CD14-positive monocyte (primary cell): ENCODE data around the gene SNAP47. TPM values are rescaled to one million over a fixed set of nuclear protein-coding genes. Genes with fewer than 3 reads are reported as not detected.

Experiments
- DNase-seq, 3 donors: peaks; one replicate each; pipeline ENCODE4 v3.0.0-alpha.2; 2011 to 2022
- H2AFZ ChIP-seq: 2 replicates; pipeline ENCODE4 v1.6.0; 2012; ENCODE audit warnings: mild to moderate bottlenecking, low read depth, low read length, inconsistent platforms; ENCODE audit not compliant: insufficient read depth, poor library complexity, severe bottlenecking
- H3K27ac ChIP-seq, 2 donors: 1 replicate in 1 of 2; 2 replicates in 1 of 2; pipeline ENCODE4 v1.5.1; 2012 to 2013; ENCODE audit warnings: low read length in 2 of 2, control low read depth in 1 of 2, inconsistent platforms in 1 of 2, low read depth in 1 of 2, mild to moderate bottlenecking in 1 of 2
- H3K27me3 ChIP-seq, 2 donors: one replicate each; pipeline versions ENCODE4 v1.6.0 to v1.6.1; 2011 to 2013; ENCODE audit warnings: low read length in 2 of 2; ENCODE audit not compliant: control insufficient read depth in 2 of 2, insufficient read depth in 2 of 2
- H3K36me3 ChIP-seq, 2 donors: replicated peaks in 1 of 2; 1 replicate in 1 of 2; 2 replicates in 1 of 2; pipeline versions ENCODE4 v1.5.1 to v1.6.1; 2012 to 2013; ENCODE audit warnings: low read length in 2 of 2, control low read depth in 1 of 2, inconsistent platforms in 1 of 2, mild to moderate bottlenecking in 1 of 2; ENCODE audit not compliant: insufficient read depth in 2 of 2, control insufficient read depth in 1 of 2
- H3K4me1 ChIP-seq, 2 donors: 1 replicate in 1 of 2; 2 replicates in 1 of 2; pipeline versions ENCODE4 v1.5.1 to v1.6.1; 2012 to 2013; ENCODE audit warnings: low read length in 2 of 2, control low read depth in 1 of 2, inconsistent platforms in 1 of 2, mild to moderate bottlenecking in 1 of 2, moderate library complexity in 1 of 2; ENCODE audit not compliant: insufficient read depth in 2 of 2, control insufficient read depth in 1 of 2
- H3K4me2 ChIP-seq: replicated peaks from 2 replicates; pipeline ENCODE3; 2012; ENCODE audit warnings: low read length, moderate library complexity, mild to moderate bottlenecking; ENCODE audit not compliant: poor library complexity, severe bottlenecking; ENCODE audit errors: extremely low read depth
- H3K4me3 ChIP-seq, 3 experiments: fragments of 200-600 bp in 1 of 3; sonication (generic) in 1 of 3; replicated peaks in 1 of 3; 1 replicate in 2 of 3; 2 replicates in 1 of 3; pipeline ENCODE4 v1.5.1; 2011 to 2013; ENCODE audit warnings: low read length in 3 of 3, mild to moderate bottlenecking in 3 of 3, control low read depth in 2 of 3, low read depth in 2 of 3, inconsistent platforms in 1 of 3, moderate library complexity in 1 of 3
- H3K79me2 ChIP-seq: 2 replicates; pipeline ENCODE4 v1.6.0; 2012; ENCODE audit warnings: mild to moderate bottlenecking, control low read depth, inconsistent platforms, low read length, moderate library complexity; ENCODE audit not compliant: insufficient read depth
- H3K9ac ChIP-seq: 2 replicates; pipeline ENCODE4 v1.6.0; 2017; ENCODE audit warnings: low read length, mild to moderate bottlenecking; ENCODE audit not compliant: insufficient read depth, poor library complexity, severe bottlenecking
- H3K9me3 ChIP-seq, 2 donors: replicated peaks in 1 of 2; 1 replicate in 1 of 2; 2 replicates in 1 of 2; pipeline versions ENCODE4 v1.5.1 to v1.6.1; 2012 to 2013; ENCODE audit warnings: low read length in 2 of 2, control low read depth in 1 of 2; ENCODE audit not compliant: control insufficient read depth in 1 of 2, insufficient read depth in 1 of 2
- H4K20me1 ChIP-seq: 2 replicates; pipeline ENCODE4 v1.6.0; 2012; ENCODE audit warnings: mild to moderate bottlenecking, low read length, control low read depth, moderate library complexity; ENCODE audit not compliant: insufficient read depth
- H3K27ac Mint-ChIP-seq, 7 donors: one replicate each; pipeline ENCODE4 v1.8.0; 2020; ENCODE audit warnings: mild to moderate bottlenecking in 7 of 7, mixed read lengths in 7 of 7, moderate library complexity in 6 of 7, inconsistent platforms in 2 of 7
- H3K27me3 Mint-ChIP-seq, 3 donors: one replicate each; pipeline ENCODE4 v1.8.0; 2021 to 2022; ENCODE audit warnings: low read depth in 3 of 3, mild to moderate bottlenecking in 3 of 3, mixed read lengths in 3 of 3, moderate library complexity in 3 of 3, inconsistent platforms in 1 of 3
- H3K36me3 Mint-ChIP-seq, 2 donors: one replicate each; pipeline ENCODE4 v1.8.0; 2020; ENCODE audit warnings: mixed read lengths in 2 of 2, inconsistent platforms in 1 of 2, mild to moderate bottlenecking in 1 of 2
- H3K4me1 Mint-ChIP-seq: one replicate; pipeline ENCODE4 v1.8.0; 2020; ENCODE audit warnings: mild to moderate bottlenecking, mixed read lengths
- H3K4me3 Mint-ChIP-seq, 2 donors: one replicate each; pipeline ENCODE4 v1.8.0; 2020; ENCODE audit warnings: mild to moderate bottlenecking in 2 of 2, mixed read lengths in 2 of 2, moderate library complexity in 1 of 2
- H3K9me3 Mint-ChIP-seq, 7 donors: one replicate each; pipeline ENCODE4 v1.8.0; 2020 to 2022; ENCODE audit warnings: mixed read lengths in 7 of 7, mild to moderate bottlenecking in 6 of 7, moderate library complexity in 6 of 7, inconsistent platforms in 2 of 7
- WGBS: methylation state at CpG from one replicate; pipeline ENCODE4 v1.1.5; 2013; ENCODE audit warnings: missing lambda C conversion rate; ENCODE audit not compliant: insufficient coverage; 5-methylcytosine and 5-hydroxymethylcytosine counted together
- intact Hi-C, 2 donors: fragments of 100-400 bp; cut with micrococcal nuclease; formaldehyde crosslinking; loops; one replicate each; pipeline versions ENCODE4 v1.15.0 to v1.15.1; 2023
- polyA plus RNA-seq, 3 donors: library from polyadenylated mRNA; depleted of rRNA in 1 of 3; unstranded in 2 of 3; stranded (reverse) in 1 of 3; fragments of 300-500 nt in 2 of 3; fragments of >200 nt in 1 of 3; fragmentation: Illumina TruSeq in 2 of 3; gene quantifications; 1 replicate in 2 of 3; 2 replicates in 1 of 3; pipeline ENCODE4 v1.2.3, GENCODE V29; 2012 to 2021
- TF ChIP-seq, protein P1 (sequence below): fragments of 200-600 bp; IDR thresholded peaks from one replicate; pipeline ENCODE4 v1.8.0; 2022; ENCODE audit warnings: antibody characterized with exemption, mild to moderate bottlenecking

The SNAP47 gene
- polyA plus RNA-seq, 3 donors, result 15.4 to 25.0 (median 20.5) TPM

- Mint-ChIP-seq H3K27me3 (no peaks in the 10 kb centered on the region), H3K4me3 (no peak overlapping the region), H3K9me3 (no peaks in the 10 kb centered on the region), H3K36me3 (peaks cover 30 to 32% of the 10 kb centered on the region in 2 donors), H3K4me1 (no peaks in the 10 kb centered on the region), H3K27ac (no peak overlapping the region)
- no peak overlapping the region for H3K9ac ChIP-seq
- TF ChIP-seq, protein P1, sequence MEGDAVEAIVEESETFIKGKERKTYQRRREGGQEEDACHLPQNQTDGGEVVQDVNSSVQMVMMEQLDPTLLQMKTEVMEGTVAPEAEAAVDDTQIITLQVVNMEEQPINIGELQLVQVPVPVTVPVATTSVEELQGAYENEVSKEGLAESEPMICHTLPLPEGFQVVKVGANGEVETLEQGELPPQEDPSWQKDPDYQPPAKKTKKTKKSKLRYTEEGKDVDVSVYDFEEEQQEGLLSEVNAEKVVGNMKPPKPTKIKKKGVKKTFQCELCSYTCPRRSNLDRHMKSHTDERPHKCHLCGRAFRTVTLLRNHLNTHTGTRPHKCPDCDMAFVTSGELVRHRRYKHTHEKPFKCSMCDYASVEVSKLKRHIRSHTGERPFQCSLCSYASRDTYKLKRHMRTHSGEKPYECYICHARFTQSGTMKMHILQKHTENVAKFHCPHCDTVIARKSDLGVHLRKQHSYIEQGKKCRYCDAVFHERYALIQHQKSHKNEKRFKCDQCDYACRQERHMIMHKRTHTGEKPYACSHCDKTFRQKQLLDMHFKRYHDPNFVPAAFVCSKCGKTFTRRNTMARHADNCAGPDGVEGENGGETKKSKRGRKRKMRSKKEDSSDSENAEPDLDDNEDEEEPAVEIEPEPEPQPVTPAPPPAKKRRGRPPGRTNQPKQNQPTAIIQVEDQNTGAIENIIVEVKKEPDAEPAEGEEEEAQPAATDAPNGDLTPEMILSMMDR, result no peak
- H3K4me1 ChIP-seq, result no peaks in the 10 kb centered on the region
- no peaks in the 10 kb centered on the region for H3K27me3 ChIP-seq
- H4K20me1 ChIP-seq, result no peaks in the 10 kb centered on the region
- no peak overlapping the region for H3K27ac ChIP-seq
- WGBS, result 96% methylated on average over 38 of the region's 42 CpGs
- H3K36me3 ChIP-seq, result peaks cover 11 to 22% of the 10 kb centered on the region in 2 donors
- H3K4me2 ChIP-seq, result no peak overlapping the region
- DNase-seq, result no peak
- intact Hi-C loops, result no loop called here
- no peak overlapping the region for H2AFZ ChIP-seq
- no peak overlapping the region for H3K4me3 ChIP-seq
- H3K79me2 ChIP-seq, result no peaks in the 10 kb centered on the region
- no peaks in the 10 kb centered on the region for H3K9me3 ChIP-seq
These were observed 39.8 kb downstream of the SNAP47 start for GRCh38 chr1:227774821-227775661.

GRCh38 chr1:227775841-227776240 lies 40.6 kb downstream of the SNAP47 start:
- no peaks in the 10 kb centered on the region for H3K9me3 ChIP-seq
- no peak overlapping the region for H3K9ac ChIP-seq
- H4K20me1 ChIP-seq, result no peaks in the 10 kb centered on the region
- intact Hi-C loops, result no loop called here
- no peaks in the 10 kb centered on the region for H3K27me3 ChIP-seq
- Mint-ChIP-seq H3K4me3 (no peak overlapping the region), H3K9me3 (no peaks in the 10 kb centered on the region), H3K27ac (peak overlapping the region in 1 of 7 donors; percentile 76), H3K36me3 (peaks cover 24 to 26% of the 10 kb centered on the region in 2 donors), H3K27me3 (no peaks in the 10 kb centered on the region), H3K4me1 (no peaks in the 10 kb centered on the region)
- no peaks in the 10 kb centered on the region for H3K4me1 ChIP-seq
- H3K79me2 ChIP-seq, result no peaks in the 10 kb centered on the region
- no peak overlapping the region for H2AFZ ChIP-seq
- H3K4me3 ChIP-seq, result no peak overlapping the region
- peaks cover 14 to 19% of the 10 kb centered on the region in 2 donors for H3K36me3 ChIP-seq
- no peak overlapping the region for H3K27ac ChIP-seq
- WGBS, result 95% methylated on average over 9 of the region's 10 CpGs
- no peak for DNase-seq
- H3K4me2 ChIP-seq, result no peak overlapping the region
- TF ChIP-seq, protein P1, result no peak
